NCI-H446 (cell line): ENCODE data around the gene PEX11G.
A peak's percentile ranks its signal among the peaks of the same experiment; 100 is the strongest.

Experiments
- DNase-seq, 2 experiments: peaks; one replicate each; lab custom pipeline; 2025; lab: John Stamatoyannopoulos, UW

The PEX11G gene

DNA sequence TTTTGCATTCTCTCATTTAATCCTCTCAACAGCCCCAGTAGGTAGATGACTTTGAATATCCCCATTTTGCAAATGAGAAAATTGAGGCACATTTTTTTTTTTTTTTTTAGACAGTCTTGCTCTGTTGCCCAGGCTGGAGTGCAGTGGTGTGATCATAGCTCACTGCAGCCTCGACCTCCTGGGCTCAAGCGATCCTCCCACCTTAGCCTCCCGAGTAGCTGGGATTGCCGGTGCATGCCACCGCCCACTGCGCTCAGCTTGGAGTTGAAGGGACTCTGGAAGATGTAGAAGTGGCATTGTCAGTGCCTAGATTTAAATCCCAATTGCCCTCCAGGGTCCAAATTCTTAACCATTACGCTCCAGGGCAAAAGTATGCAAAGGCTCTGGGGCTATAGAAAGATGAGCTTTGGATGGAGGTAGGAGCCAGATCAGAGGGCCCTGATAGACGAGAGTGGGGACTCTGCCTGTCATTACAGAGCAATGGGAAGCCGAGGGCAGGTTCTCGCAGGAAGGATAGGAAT, 32.8 kb upstream of the PEX11G start:
- DNase-seq: no peak

- no peak for DNase-seq
Observed at GRCh38 chr19:7520131-7521051, 31.6 kb upstream of the PEX11G start.

DNA sequence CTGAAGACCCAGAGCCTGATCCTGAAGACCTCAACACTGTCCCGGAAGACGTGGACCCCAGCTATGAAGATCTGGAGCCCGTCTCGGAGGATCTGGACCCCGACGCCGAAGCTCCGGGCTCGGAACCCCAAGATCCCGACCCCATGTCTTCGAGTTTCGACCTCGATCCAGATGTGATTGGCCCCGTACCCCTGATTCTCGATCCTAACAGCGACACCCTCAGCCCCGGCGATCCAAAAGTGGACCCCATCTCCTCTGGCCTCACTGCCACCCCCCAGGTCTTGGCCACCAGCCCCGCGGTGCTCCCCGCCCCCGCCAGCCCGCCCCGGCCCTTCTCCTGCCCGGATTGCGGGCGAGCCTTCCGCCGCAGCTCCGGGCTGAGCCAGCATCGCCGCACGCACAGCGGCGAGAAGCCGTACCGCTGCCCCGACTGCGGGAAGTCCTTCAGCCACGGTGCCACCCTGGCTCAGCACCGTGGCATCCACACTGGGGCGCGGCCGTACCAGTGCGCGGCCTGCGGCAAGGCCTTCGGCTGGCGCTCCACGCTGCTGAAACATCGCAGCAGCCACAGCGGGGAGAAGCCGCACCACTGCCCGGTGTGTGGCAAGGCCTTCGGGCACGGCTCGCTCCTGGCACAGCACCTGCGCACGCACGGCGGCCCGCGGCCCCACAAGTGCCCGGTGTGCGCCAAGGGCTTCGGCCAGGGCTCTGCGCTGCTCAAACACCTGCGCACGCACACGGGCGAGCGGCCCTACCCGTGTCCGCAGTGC, 30.7 kb upstream of the PEX11G start:
- DNase-seq: no peak

DNA sequence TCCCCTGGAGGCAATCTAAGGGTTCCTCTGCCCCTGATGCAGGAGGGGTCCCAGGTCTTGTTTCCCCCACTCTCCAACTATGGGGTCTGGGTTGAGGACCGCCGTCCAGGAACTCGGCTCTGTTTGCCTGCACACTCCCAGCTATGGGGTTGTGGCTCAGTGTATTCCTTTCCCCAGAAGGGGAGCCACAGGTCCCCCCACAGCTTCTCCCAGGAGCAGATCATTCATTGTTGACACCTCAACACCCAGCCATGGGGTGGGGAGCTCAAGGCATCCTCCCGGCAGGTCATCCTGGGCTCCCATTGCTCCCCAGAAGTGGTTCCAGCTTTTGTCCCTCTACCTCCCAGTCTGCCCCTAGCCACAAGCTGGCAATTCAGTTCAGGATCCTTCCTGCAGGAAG, 28.0 kb upstream of the PEX11G start:
- no peak for DNase-seq

DNA sequence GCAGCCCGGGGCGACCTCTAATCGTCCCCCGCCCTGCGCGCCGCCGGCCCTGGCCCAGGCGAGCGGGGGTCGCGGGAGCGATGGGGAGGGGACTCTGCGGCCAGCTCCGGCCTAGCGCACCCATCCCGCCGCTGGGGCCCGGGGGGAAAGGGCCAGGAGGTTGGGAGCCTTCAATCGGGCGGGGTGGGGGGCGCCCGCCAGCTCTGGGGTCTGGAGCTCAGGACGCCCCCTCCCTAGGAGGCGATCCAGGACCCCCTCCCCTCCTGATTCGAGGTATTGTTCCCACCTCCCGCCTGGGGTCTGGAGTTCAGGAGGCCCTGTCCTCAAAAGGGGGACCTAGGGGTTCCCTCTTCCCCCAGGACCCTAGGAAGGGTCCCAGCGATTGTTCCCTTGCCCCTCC, 27.5 kb upstream of the PEX11G start:
- DNase-seq: no peak

GRCh38 chr19:7515645-7516151, 26.9 kb upstream of the PEX11G start, which contains the start of gene ZNF358:
TSS of gene ZNF358 (plus strand) at chr19:7516103. CDS start at chr19:7519243, 3,140 bp downstream.
- peak; percentile 68 to 74 for DNase-seq

GRCh38 chr19:7515110-7515644, 26.3 kb upstream of the PEX11G start:
- DNase-seq: no peak

- no peak for DNase-seq
Observed at GRCh38 chr19:7513809-7514642, 25.2 kb upstream of the PEX11G start.

- DNase-seq: no peak
Observed at GRCh38 chr19:7512400-7512851, 23.6 kb upstream of the PEX11G start.

GRCh38 chr19:7509625-7510024, 20.8 kb upstream of the PEX11G start:
- no peak for DNase-seq

GRCh38 chr19:7507884-7508283, 19.0 kb upstream of the PEX11G start:
- peak in 1 of 2 experiments; percentile 24 for DNase-seq

- peak; percentile 62 to 78 for DNase-seq
Observed at GRCh38 chr19:7506385-7507328, 17.8 kb upstream of the PEX11G start.

GRCh38 chr19:7505682-7506384, 17.0 kb upstream of the PEX11G start:
- peak in 1 of 2 experiments; percentile 75 for DNase-seq

DNA sequence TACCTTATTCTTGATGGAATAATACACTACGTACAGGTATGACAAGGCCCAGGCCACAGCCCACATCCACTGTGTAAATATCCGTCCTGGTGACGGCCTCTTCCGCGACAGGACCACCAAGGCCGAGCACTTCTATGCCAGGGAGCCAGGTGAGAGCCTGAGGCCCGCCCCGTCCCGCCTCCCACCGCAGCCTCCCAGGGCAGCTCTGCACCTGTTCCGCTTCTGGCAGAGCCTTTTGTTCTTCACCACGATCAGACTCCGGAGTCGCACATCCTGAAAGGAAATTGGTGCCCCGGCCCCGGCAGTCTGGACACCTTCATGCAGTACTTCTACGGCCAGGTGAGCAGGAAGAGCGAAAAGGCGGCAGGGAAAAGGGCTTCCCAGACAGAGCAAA, 16.4 kb upstream of the PEX11G start:
- DNase-seq: no peak

DNA sequence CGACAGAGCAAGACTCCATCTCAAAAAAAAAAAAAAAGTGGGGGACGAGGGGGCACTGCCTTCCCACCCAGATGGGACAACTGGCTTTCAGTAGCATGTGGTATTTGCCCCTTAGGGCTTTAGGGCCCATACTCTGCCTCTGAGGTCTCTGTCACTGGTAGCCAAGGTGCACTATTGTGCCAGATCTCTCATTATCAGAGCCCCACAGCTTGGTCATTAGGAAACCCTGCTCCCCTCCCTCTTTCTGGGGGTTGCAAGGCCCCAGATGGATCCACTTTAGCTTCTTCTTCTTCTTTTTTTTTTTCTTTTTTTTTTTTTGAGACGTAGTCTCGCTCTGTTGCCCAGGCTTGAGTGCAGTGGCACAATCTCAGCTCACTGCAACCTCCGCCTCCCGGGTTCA, 15.8 kb upstream of the PEX11G start:
- DNase-seq: no peak

DNA sequence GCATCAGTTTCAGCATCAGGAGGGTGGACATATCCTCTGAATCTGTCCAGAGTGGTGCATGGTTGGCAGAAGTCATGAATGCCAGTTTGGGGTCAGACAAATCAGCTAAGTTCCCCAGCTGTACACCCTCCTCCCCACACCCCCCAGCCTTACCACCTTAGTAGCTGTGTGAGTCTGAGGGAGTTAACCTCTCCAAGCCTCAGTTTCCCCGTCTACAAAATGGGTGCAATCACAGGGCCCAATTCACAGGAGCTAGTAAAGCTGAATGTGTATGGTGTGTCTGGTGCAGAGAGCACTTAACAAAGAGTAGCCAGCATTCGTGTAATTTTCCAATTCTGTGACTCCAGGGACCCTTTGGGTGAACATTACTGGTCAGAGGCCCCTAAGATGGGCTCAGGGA, 13.7 kb upstream of the PEX11G start:
- no peak for DNase-seq

DNA sequence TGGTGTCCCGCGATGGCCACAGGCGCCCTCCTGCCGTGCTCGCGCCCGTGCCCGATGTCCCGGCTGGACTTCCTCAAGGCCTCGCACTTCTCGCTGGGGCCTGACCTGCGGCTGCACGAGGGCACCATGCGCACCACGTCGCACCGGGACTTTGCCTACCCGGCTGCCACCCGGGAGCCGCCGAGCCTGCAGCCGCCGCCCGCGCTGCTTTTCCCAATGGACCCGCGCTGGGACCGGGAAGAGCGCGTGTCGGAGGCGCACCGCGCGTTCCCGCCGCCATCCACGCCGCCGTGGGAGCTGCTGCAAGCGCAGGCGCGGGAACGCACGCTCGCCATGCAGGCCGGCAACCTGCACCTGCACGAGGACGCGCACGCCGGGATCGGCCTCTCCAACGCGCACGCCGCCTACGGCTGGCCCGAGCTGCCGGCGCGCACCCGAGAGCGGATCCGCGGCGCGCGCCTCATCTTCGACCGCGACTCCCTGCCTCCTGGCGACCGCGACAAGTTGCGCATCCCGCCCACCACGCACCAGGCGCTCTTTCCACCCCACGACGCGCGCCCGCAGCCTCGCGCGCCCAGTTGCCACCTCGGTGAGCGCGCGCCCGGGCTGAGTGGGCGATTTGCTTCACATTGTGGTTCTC, 12.1 kb upstream of the PEX11G start:
- DNase-seq: peak in 1 of 2 experiments; percentile 71

DNA sequence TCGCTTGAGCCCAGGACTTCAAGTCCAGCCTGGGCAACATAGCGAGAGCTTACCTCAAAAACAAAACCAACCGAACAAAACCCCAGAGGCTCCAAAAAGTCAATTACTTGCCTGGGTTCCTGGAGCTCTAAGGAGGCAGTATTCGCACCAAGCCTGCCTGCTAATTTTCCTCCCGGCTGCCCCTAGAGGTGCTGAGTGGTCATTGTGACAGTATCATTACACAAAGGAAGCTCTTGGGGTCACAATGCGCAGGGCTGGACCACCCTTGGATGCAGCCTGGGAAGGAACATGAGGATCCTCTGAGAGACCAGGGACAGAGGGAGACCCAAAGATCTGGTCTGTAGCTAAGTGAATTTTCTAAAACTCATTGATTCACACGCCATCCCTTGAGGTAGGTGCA, 8.5 kb upstream of the PEX11G start:
- no peak for DNase-seq
